Activated naive CD4-positive, alpha-beta T cell treated with anti-CD3 and anti-CD28 coated beads, Interleukin-2, amount 50 U/mL, for 24 hours (primary cell): ENCODE results near the gene LRRC75A.
"Not testable (repeated sequence)": the region's sequence is repeated elsewhere in the genome, so short reads cannot be mapped to it uniquely, and the experiment has no call there.

Experiments used
- H3K27ac Mint-ChIP-seq: one replicate; pipeline ENCODE4 v1.8.0; 2021; ENCODE audit warnings: mild to moderate bottlenecking, mixed read lengths
- H3K27me3 Mint-ChIP-seq: one replicate; pipeline ENCODE4 v1.8.0; 2021; ENCODE audit warnings: mixed read lengths
- H3K36me3 Mint-ChIP-seq: one replicate; pipeline ENCODE4 v1.8.0; 2021; ENCODE audit warnings: mixed read lengths
- H3K4me1 Mint-ChIP-seq: one replicate; pipeline ENCODE4 v1.8.0; 2021; ENCODE audit warnings: mixed read lengths
- H3K4me3 Mint-ChIP-seq: one replicate; pipeline ENCODE4 v1.8.0; 2021; ENCODE audit warnings: mild to moderate bottlenecking, mixed read lengths
- H3K9me3 Mint-ChIP-seq: one replicate; pipeline ENCODE4 v1.8.0; 2021; ENCODE audit warnings: mixed read lengths

The LRRC75A gene

DNA sequence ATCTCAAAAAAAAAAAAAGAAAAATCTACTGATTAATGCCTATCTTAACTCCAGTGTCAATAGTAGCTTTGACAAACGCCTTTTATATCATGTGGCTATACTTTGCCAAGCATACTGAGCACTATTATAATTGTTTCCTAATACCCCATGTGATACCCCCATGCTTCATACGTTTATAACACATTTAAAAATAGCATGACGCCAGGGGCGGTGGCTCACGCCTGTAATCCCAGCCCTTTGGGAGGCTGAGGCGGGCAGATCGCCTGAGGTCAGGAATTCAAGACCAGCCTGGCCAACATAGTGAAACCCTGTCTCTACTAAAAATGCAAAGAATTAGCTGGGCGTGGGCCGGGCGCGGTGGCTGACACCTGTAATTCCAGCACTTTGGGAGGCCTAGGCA is 99.5 kb downstream of the LRRC75A start:
- H3K27me3 Mint-ChIP-seq, H3K4me3 Mint-ChIP-seq, H3K27ac Mint-ChIP-seq, H3K9me3 Mint-ChIP-seq, H3K36me3 Mint-ChIP-seq, H3K4me1 Mint-ChIP-seq: not testable (repeated sequence)
